Renal cortex interstitium (tissue), 11 donors: ENCODE data around the gene B4GALT2. TPM values are rescaled to one million over a fixed set of nuclear protein-coding genes. Genes with fewer than 3 reads are reported as not detected.

ENCODE experiments used
- DNase-seq, 11 donors: peaks; one replicate each; pipeline ENCODE4 v3.0.0-alpha.2; 2013; ENCODE audit warnings: low read depth in 9 of 11, low spot score in 4 of 11; ENCODE audit errors: extremely low read depth in 1 of 11
- polyA plus RNA-seq, 3 donors: library from polyadenylated mRNA; unstranded; fragments of 120-200 nt; gene quantifications; one replicate each; pipeline ENCODE4 v1.2.1, GENCODE V29; 2013; ENCODE audit not compliant: insufficient read length in 3 of 3

The B4GALT2 gene
- polyA plus RNA-seq, 3 donors = 29.5 to 46.9 (median 38.4) TPM

DNA sequence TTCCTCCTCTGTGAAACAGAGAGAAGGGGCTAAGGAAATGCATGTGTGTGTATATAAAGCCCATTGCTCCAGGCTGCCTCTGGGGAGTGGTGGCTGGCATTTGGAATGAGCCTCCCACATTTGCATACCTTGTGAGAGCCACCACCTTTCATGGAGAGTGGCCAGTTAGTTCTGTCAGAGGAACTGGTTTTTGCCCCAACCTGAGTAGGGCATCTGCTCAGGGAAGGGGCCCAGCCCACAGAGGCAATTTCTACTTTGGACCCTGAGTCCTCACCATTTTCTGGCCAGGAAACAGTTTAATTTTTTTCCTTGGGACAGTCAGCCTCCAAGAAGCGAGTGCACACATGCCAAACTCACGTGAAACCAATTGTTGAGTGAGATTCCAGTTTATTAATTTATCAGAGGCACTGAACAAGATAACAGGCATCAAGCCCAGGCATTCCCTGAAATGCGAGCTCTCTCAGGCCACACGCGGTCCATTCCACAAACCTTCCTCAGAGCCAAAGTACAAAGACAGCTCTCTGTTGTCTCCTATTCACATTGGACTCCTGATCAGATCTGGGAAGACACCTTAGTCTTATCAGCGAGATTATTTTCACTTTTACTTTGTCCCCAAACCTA, 53.3 kb downstream of the B4GALT2 start:
- DNase-seq = no peak

DNA sequence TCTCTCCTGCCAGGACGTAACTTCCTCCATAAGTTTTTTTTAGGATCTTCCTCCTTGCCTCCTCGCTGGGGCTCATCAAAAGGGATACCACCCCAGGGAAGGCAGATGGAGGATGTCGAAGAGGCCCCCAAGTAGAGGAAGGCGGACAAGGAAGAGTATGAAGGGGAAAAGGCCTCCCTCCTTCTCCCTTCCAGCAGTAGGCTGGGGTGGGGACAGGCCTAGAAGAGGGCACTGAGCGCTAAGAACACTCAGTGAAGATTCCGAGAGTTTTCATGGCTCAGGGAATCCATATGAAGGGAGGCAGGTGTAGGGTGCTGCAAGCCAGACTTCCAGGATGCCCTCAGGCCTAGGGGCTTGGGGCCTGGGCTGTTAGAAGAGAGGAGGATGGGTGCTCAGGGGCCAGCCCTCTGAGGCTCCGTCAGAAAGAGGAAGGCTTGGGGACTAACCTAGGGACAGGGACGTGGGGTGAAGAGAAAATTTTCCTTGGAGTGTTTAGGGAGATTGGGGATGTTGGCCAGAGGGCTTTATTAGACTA, 54.1 kb downstream of the B4GALT2 start:
- no peak for DNase-seq

DNA sequence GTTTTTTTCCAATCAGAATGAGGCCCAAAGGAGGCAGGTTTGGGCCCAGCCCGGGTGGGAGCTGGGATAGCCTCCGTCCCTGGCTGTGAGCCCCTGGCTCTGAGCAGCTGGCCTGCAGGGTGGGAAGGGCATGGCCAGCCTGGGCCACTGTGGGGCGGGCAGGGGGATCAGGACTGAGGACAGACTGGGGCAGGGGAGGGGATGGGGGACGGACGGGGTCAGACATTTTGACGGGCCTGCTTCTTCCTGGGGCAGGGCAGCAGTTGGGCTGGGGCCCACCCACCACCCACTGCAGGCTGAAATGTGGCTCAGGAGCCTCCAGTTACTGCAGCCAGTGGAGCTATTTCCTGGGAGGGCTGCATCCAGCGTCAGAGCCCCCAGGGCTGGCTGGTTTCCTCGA, 54.7 kb downstream of the B4GALT2 start:
- DNase-seq = no peak

DNA sequence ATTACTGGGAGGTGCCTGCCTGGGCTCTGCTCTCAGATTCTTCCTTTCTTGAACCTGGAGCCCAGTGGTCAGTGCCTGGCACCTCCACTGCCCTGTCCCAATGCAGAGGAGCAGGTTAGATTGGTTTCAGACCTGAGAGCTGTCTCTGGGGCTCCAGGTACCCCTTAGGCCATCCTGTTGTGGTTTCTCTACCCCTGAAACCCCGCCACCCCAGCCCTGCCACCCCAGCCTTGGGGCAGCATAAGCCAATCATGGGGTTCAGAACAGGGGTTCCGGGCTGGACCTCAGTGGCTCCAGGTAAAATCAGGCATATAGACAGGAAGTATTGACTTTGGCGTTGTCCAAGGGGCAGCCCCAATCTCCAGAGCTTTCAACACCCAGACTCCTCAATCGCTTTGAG, 55.4 kb downstream of the B4GALT2 start:
- DNase-seq = no peak

DNA sequence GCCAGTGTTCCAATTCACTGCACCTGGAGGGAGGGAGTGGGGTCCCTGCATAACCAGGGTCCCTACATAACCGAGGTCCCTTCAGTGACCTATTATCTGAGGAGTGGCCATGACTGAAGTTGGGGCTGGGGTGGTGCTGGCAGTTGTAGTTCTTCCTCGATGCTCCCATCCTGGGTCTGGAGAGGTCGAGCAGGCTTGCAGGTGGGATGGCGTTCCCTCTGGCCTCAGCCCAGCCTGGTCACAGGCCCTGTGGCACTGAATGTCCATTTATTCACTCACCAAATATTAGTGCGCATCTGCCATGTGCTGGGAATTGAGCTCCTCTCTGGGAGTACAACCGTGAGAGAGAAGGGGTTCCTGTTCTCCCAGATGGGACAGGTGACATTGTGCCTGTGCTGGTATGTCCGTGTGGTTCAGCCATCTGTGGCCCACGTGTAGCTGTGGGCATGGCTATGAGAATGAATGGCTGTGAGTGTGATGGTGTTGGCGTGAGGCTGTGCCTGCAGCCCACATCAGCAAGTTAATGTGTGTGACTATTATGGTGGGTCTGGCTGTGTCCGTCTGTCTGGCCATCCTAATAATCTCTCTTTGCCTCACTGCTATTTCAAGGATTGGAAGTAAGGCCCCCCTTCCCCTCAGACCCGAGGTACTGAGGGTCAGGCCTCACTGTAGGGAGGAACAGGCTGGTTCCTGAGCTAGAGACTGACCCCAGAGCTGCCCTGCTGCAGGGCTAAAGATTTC, 56.1 kb downstream of the B4GALT2 start:
- DNase-seq = no peak

DNA sequence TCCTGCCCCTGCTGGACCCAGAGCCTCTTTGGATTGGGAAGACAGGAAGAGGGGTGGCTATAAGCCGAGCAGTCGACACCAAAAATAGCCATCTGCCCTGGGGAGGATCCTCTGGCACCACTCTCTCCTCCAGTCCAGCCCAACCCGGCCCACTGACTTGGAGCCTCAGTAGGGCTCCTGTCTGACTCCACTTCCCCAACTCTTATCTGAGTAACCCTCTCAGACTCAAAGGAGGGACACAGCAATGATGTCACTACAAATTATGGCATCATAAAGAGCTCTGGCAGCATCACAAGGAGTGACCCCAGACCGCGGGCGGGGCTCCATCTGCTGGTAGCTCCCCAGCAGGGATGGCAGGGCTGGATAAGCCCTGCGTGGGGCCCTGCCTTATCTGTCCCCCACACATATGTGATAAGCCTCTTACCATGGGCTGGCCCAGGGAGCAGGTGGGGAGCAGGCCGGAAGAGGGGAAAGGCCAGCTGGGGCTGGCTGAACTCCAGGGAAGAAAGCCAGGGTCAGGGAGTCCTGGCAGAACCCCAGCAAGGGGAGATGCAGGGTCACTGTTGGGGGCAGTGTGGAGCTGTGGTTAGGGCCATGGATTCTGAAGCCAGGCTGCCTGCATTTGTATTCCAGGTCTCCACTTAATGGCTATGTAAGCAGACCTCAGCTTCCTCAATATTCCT, 56.9 kb downstream of the B4GALT2 start:
- no peak for DNase-seq

DNA sequence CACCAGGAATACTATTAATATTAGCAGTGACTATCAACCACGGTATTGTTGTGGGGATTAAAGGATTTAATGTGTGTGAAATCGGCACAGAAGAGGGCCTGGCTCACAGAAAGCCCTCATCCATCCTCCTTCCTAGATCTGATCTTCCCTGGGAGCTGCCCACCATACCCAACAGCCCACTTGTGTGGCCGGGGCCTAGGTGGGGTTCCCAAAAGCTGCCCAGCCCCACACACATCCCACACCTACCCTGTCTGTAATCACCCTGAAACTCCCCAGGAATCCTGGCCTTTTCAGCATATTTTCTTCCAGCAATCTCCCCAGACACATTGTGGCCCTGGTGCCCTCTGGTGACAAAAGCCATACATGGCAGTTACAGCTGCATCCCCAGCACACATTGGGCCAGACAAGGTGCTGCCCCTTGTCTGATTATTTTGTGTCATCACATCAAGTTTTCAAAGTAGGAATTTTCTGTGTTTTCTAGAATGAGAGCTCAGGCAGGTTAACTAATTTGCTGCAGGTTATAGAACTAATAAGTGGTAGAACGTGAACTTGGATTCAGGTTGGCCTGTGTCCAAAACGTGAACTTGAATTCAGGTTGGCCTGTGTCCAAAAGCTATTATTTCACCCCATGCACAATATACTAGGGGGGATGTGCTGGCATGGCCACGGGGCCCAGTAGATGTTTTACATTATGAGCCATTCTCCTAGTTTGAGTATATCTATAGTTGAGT, 57.6 kb downstream of the B4GALT2 start:
- DNase-seq = peak in 5 of 11 donors; percentile 37 to 65 (median 41)

DNA sequence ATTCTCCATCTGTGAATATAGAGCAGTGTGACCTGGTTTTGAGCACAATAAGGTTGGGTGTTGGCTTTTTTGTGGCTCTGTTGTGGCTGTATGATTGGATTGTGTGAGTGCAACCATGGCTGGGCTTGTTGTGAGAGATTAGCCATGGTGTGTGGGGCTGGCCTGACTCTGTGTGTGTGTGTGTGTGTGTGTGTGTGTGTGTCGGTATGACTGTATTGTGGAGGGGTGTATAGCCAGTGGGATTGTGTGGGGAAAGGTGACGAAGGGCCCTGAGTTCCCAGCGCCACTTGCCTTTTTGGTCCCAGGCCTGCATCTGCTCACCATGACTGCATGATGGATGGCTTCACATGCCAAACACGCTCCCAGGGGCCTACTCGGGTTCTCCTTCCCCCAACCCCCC, 58.1 kb downstream of the B4GALT2 start:
- no peak for DNase-seq

DNA sequence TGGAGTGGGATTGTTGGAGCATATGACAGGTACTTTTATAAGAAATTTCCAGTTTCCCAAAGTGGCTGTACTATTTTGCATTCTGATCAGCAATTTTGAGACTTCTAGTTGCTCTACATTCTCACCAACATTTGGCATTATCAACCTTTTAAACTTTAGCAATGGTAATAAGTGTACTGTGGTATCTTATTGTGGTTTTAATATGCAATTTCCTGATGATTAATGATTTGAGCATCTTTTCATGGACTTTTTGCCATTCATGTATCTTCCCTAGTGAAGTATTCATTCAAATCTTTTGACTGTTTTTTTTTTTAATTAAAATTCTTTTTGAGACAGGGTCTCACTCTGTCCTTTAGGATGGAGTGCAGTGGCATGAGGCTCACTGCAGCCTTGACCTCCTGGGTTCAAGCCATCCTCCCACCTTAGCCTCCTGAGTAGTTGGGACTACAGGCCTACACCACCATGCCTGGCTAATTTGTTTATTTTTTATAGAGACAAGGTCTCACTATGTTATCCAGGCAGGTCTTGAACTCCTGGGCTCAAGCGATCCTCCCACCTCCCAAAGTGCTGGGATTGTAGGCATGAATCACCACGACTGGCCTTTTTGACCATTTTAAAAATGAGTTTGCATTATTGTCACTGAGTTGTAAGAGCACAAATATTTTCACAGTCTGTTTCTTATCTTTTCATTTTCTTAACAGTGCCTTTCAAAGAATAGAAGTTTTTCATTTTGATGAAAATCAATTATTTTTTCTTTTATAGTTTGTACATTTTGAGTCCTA, 60.1 kb downstream of the B4GALT2 start:
- DNase-seq = no peak

DNA sequence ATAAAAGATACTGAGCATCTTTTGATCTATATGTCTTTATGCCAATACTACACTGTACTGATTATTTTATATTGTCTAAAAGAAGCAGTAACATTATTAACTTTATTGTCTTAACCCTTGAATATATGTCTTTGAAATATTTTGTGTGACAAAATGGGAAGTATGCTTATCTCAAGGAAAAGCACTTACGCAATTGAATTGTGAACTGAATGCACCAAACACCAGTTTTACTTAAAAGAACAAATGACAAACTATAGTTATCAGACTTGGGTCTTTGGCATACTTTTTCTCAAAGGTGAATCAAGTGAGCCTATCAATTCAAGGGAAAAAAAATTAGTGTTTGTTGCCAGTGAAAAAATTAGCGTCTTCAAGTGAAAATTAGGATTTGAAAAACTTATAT, 61.4 kb downstream of the B4GALT2 start:
- no peak for DNase-seq

Other genes with a start within 250 kb of the B4GALT2 start
- gene ARTN, start 45.4 kb upstream of the B4GALT2 start, polyA plus RNA-seq = 1 to 10 TPM; 1.4 to 4.3 (median 1.9) TPM
- 10 to 100 TPM; 36.9 to 43.5 (median 41.8) TPM for gene IPO13, start 32.3 kb upstream of the B4GALT2 start, polyA plus RNA-seq
- 10 to 100 TPM; 21.4 to 23.7 (median 22.4) TPM for gene DPH2, start 9.2 kb upstream of the B4GALT2 start, polyA plus RNA-seq
- gene ATP6V0B, start 4.2 kb upstream of the B4GALT2 start, polyA plus RNA-seq = 100 to 1,000 TPM; 116 to 158 (median 156) TPM
- gene CCDC24, start 12.4 kb downstream of the B4GALT2 start, polyA plus RNA-seq = 10 to 100 TPM; 14.6 to 27.6 (median 19.3) TPM
- gene SLC6A9, start 52.3 kb downstream of the B4GALT2 start, polyA plus RNA-seq = 1 to 10 TPM; 5.7 to 8.0 (median 7.2) TPM
- gene KLF17, start 139.6 kb downstream of the B4GALT2 start, polyA plus RNA-seq = under 1 TPM in 1 of 3 donors, not detected in 2; 0.05 TPM
- not detected for gene KLF18, start 162.4 kb downstream of the B4GALT2 start, polyA plus RNA-seq
- 10 to 100 TPM; 56.6 to 67.9 (median 59.5) TPM for gene DMAP1, start 234.3 kb downstream of the B4GALT2 start, polyA plus RNA-seq